Muscle of arm (tissue), 12 donors: ENCODE measurements around the gene CCDC196. TPM values are rescaled to one million over a fixed set of nuclear protein-coding genes. Genes with fewer than 3 reads are reported as not detected.

Source experiments
- polyA plus RNA-seq, 12 donors: library from polyadenylated mRNA; unstranded; fragments of 120-200 nt; gene quantifications; one replicate each; pipeline ENCODE4 v1.2.1, GENCODE V29; 2013; ENCODE audit not compliant: insufficient read length in 12 of 12

CCDC196 gene
- polyA plus RNA-seq, 12 donors, result 0.10 TPM; not detected in 11

Other genes with a start within 250 kb of the CCDC196 start
- 10 to 100 TPM in 10 of 12 donors, 1 to 10 TPM in 1, not detected in 1; 6.3 to 20.5 (median 17.6) TPM for gene GPHN, start 21.8 kb downstream of the CCDC196 start, polyA plus RNA-seq